SKM-1 (cell line): ENCODE results near the gene CCK.
"Not testable (repeated sequence)": the region's sequence is repeated elsewhere in the genome, so short reads cannot be mapped to it uniquely, and the experiment has no call there.

Experiments used
- DNase-seq: peaks from one replicate; lab custom pipeline; 2025; ENCODE audit not compliant: unreplicated experiment; lab: John Stamatoyannopoulos, UW

Gene CCK

DNA sequence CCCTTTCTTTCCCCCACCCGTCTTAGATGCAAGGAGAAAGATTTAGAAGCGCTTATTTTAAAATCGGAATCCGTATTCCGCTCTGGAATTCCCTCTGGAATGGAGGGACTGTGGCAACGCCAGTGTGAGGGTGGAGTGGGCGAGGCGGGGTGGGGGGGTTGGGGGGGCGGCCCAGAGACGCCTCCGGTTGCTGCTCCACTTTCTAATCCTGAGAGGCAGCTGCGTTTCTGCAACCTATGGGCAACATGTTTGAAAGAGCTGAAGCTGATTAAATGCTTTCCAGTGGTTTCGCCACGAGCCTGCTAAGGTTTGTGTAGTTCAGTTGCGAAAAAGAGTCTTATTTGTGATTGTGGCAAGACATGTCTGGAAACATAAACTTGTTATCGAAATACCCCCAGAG, at the start of gene CCK:
Gene CCK (minus strand): TSS at position 101 of the 400 bp plus-strand sequence. CDS start 2,555 bp downstream, outside the sequence.
- no peak for DNase-seq

GRCh38 chr3:42314411-42314810, 48.4 kb upstream of the CCK start:
- no peak for DNase-seq

DNA sequence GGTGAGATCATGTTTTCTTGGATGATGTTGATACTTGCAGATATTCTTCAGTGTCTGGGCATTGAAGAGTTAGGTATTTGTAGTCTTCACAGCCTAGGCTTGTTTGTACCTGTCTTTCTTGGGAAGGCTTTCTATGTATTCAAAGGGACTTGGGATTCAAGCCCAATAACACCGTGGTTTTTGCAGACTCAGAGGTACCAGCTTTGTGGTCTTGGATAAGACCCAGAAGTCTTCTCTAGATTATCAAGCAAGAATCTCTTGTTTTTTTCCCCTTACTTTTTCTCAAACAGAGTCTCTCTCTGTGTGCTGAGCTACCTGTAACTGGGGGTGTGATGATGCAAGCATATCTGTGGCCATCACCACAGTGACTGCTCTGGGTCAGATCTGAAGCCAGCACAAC, 42.7 kb upstream of the CCK start:
- no peak for DNase-seq

GRCh38 chr3:42306499-42306898, 40.5 kb upstream of the CCK start:
- DNase-seq = no peak

GRCh38 chr3:42302924-42303634, 37.1 kb upstream of the CCK start:
- no peak for DNase-seq

- no peak for DNase-seq
Observed at GRCh38 chr3:42301446-42302175, 35.6 kb upstream of the CCK start.

DNA sequence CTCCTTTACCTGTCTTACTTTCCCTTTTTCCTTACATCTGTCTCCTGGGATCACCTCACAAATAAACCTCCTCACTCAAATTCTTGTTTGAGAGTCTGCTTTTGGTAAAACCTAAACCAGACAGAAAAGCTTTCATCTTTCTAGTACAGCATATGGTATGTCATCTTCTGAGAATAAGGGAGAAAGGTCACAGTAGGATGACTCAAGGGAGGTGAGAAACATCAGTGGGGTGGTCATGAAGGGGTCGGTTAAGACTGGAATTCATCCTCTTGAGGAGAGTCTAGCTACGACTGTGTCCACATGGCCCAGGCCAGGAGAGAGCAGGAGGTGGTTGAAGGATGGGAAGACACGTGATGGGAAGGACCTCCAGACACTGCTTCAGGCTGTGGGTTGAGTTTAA, 34.8 kb upstream of the CCK start:
- DNase-seq = no peak

- no peak for DNase-seq
Observed at GRCh38 chr3:42300013-42300412, 34.0 kb upstream of the CCK start.

- DNase-seq = no peak
Observed at GRCh38 chr3:42298259-42298658, 32.3 kb upstream of the CCK start.

- no peak for DNase-seq
Observed at GRCh38 chr3:42292009-42292408, 26.0 kb upstream of the CCK start.

DNA sequence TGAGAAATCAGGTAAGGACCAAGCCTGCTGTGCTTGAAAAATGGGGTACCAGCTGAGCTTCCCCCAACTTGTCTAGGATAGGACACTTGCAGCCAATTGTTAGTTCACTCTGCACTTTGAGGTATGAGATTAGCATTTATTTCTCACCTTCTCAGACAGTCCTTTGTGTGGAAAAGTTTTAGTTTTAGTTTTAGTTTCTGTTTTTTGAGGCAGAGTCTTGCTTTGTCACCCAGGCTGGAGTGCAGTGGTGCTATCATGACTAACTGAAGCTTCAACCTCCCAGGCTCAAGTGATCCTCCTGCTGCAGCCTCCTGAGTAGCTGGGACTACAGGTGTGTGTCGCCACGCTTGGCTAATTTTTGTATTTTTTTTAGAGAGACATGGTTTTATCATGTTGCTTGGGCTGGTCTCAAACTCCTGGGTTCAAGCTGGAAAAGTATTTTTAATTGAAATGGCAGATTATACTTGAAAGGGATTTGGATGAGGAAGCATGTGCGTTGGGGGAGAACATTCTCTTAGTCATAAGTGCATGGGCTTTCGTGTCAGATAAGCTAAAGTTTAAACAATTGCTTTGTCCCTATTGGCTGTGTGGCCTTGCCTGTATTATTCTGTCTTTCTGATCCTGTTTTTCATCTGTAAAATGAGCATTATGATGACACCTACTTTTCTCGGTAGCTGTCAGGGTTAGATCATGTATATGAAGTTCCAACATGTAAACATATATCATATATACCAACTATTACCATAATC, 25.2 kb upstream of the CCK start:
- DNase-seq = no peak

DNA sequence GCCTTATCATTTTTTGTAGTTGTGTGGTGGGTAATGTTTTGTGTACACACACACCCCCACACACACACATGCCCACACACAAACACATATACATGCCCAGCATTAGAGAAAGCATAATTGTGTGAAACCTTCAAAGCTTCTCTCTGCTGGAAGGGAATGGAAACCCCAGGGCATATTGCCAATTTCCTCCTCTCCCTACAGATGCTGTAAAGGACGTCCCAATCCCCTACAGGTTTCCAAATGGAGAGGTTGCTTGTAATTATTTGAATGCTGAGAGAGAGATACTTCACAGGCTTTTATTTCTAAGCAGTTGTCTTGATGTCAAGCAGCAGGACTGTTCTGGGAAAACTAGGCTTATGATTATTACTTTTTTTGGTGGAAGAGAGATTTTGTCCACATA, 23.0 kb upstream of the CCK start:
- DNase-seq = no peak

DNA sequence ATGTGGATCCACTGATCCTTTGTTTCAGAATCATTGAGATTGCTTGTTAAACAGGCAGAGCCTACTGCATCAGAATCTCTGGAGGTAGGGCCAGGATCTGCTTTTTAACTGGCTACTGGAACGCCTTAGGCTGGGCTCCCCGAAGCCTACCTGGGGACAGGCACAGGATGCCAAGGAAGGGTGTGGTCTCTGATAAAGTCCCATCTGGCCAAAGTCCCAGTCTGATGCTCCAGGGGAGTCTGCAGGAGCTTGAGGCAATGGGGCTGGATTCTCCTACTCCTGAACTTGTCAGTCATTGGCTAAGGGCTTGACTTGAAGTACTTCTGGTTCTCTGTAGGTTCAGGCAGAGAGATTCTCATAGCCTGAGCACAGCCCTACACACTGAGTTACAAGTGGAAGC, 22.4 kb upstream of the CCK start:
- no peak for DNase-seq

DNA sequence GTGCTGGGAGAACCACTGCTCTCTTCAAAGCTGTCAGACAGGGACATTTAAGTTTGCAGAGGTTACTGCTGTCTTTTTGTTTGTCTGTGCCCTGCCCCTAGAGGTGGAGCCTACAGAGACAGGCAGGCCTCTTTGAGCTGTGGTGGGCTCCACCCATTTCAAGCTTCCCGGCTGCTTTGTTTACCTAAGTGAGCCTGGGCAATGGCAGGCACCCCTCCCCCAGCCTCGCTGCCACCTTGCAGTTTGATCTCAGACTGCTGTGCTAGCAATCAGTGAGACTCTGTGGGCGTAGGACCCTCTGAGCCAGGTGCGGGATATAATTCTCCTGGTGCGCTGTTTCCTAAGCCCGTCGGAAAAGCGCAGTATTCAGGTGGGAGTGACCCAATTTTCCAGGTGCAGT, 21.4 kb upstream of the CCK start:
- not testable (repeated sequence) for DNase-seq

- no peak for DNase-seq
Observed at GRCh38 chr3:42277676-42278075, 11.7 kb upstream of the CCK start.

DNA sequence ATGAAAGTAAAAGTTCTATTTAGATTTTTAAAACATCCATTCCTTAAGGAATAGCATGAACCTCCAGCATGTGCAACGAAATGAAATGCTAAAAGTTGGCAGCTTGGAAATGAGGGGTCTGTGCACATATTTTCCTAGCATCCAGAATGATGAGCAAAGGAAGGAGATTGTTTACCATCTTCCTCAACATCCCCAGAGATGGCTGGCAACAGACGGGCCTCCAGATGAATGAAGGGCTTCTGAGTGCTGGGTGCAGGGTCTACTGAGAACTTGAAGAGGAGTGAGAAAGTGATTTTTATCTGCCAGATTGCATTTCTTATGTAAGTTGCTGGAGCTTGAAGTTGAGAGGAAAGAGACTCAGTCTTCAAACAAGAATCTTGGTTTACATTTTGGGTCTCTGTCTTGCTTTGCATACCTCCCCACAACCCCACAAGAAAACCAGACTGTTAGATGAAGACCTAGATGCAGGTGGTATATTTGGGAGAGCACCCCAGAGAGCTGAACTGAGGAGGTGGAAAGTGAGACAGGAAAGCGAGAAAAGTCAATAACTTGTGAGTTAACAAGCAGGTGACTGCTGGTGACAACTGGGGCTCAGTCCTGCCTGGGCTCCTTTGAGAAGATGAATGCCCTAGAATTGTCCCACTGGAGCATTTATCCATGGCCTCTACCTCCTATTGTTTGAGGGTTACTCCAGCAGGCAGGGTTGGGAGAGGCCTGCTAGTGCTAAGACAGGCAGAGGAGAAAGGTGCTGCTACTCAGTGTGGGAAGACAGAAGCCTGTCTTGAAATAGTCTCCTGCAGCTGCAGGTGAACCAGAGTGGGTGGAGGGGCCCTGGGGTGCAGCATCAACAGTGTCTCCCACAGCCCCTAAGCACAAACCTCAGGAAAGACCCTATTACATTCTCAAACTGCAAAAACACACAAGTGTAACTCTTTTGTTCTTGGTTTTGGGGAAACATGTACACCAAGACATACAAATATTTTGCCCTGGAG, 10.5 kb upstream of the CCK start:
- DNase-seq = no peak

GRCh38 chr3:42275217-42275616, 9.2 kb upstream of the CCK start:
- DNase-seq = no peak

DNA sequence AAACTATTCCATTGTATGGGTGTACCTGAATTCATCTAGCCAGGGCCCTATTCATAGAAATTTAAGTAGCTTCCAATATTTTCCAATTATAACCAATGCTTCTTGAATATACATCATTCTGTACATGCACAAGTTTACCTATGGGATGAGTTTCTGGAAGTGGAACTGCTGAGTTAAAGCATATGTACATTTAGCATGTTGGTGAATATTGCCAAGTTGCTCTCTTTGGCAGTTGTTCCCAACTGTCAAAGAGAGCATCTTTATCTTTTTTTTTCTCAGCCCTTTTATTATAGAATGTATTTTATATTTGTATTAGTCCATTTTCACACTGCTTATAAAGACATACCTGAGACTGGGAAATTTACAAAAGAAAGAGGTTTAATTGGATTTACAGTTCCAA, 8.3 kb upstream of the CCK start:
- DNase-seq = no peak

DNA sequence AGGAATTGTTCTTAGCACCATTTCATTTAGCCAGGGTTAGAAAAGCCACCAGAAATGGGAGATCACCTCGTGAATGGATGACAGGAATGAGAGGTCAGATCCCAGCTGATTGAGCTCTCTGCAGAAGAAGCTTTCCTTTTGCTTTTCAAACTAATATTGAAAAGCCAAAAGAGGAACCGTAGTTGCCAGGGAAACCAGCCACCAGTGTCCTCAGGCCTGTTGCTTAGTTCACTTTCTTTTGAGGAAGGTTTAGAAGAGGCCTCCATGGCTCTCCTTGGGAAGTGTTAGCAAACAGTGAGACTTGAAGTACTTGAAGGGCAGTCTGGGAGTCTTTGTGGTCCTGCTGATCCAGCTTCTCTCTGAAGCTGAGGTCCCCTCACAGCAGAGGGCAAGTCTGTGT, 7.4 kb upstream of the CCK start:
- peak; percentile 17 for DNase-seq

- no peak for DNase-seq
Observed at GRCh38 chr3:42271786-42272185, 5.8 kb upstream of the CCK start.

- no peak for DNase-seq
Observed at GRCh38 chr3:42270561-42270960, 4.6 kb upstream of the CCK start.
